SKM-1 (cell line): ENCODE measurements around the gene C2CD4D.
"Not testable (repeated sequence)": the region's sequence is repeated elsewhere in the genome, so short reads cannot be mapped to it uniquely, and the experiment has no call there.

Experiments
- DNase-seq: peaks from one replicate; lab custom pipeline; 2025; ENCODE audit not compliant: unreplicated experiment; lab: John Stamatoyannopoulos, UW

Gene C2CD4D

GRCh38 chr1:151858886-151859665 lies 19.5 kb upstream of the C2CD4D start:
- no peak for DNase-seq

- no peak for DNase-seq
Observed at GRCh38 chr1:151858030-151858746, 18.6 kb upstream of the C2CD4D start.

- DNase-seq = no peak
Observed at GRCh38 chr1:151855933-151856332, 16.3 kb upstream of the C2CD4D start.

- not testable (repeated sequence) for DNase-seq
Observed at GRCh38 chr1:151855516-151855915, 15.9 kb upstream of the C2CD4D start.

GRCh38 chr1:151854658-151855057 lies 15.0 kb upstream of the C2CD4D start:
- DNase-seq = no peak

GRCh38 chr1:151853411-151853943 lies 13.9 kb upstream of the C2CD4D start, which contains the start of gene THEM5:
Gene THEM5 (minus strand): TSS chr1:151853712. CDS start chr1:151853565, 147 bp downstream.
- DNase-seq = no peak

- no peak for DNase-seq
Observed at GRCh38 chr1:151852733-151853132, 13.1 kb upstream of the C2CD4D start.

GRCh38 chr1:151851886-151852285 lies 12.3 kb upstream of the C2CD4D start:
- no peak for DNase-seq

GRCh38 chr1:151849871-151850270 lies 10.3 kb upstream of the C2CD4D start:
- DNase-seq = no peak

GRCh38 chr1:151849126-151849525 lies 9.5 kb upstream of the C2CD4D start:
- DNase-seq = no peak

GRCh38 chr1:151847867-151848596 lies 8.4 kb upstream of the C2CD4D start:
- DNase-seq = no peak

- no peak for DNase-seq
Observed at GRCh38 chr1:151846686-151847237, 7.1 kb upstream of the C2CD4D start.

GRCh38 chr1:151846062-151846568 lies 6.5 kb upstream of the C2CD4D start:
- no peak for DNase-seq

- no peak for DNase-seq
Observed at GRCh38 chr1:151843398-151843797, 3.8 kb upstream of the C2CD4D start.

- no peak for DNase-seq
Observed at GRCh38 chr1:151841141-151841540, 1.5 kb upstream of the C2CD4D start.

GRCh38 chr1:151840421-151840820 lies 801 bp upstream of the C2CD4D start:
- DNase-seq = no peak

- no peak for DNase-seq
Observed at GRCh38 chr1:151839082-151839412, 573 bp downstream of the C2CD4D start.

GRCh38 chr1:151838222-151839081 lies 1.2 kb downstream of the C2CD4D start:
- DNase-seq = no peak

GRCh38 chr1:151837884-151838221 lies 1.8 kb downstream of the C2CD4D start:
- DNase-seq = no peak

- no peak for DNase-seq
Observed at GRCh38 chr1:151837197-151837596, 2.4 kb downstream of the C2CD4D start.
